ENCODE data around the gene TPP2. TPM values are rescaled to one million over a fixed set of nuclear protein-coding genes. Genes with fewer than 3 reads are reported as not detected.
A peak's percentile ranks its signal among the peaks of the same experiment; 100 is the strongest.

The TPP2 gene
- total and polyA plus RNA-seq, 9 of the 15 experiments (the other 6 are each of a cell fraction or from before 2014, with no cell fraction given): 18.8 to 87.7 (median 55.9) TPM

GRCh38 chr13:102582256-102582655, 14.5 kb upstream of the TPP2 start (continued):
- no peak for TF ChIP-seq MEF2D (tag; conservative IDR thresholded peaks at IDR 0.05; ENCODE audit: low read depth)
- no peak for TF ChIP-seq HSF4 (CRISPR knock-in tag; IDR thresholded peaks at IDR 0.05; ENCODE audit: borderline replicate concordance)
- no peak for TF ChIP-seq TCF15 (CRISPR knock-in tag; IDR thresholded peaks at IDR 0.05)
- no peak for TF ChIP-seq CAMTA2 (CRISPR knock-in tag; conservative IDR thresholded peaks at IDR 0.05)
- TF ChIP-seq ZNF740 (CRISPR knock-in tag; IDR thresholded peaks at IDR 0.05): no peak
- TF ChIP-seq ZNF740 (tag; IDR thresholded peaks at IDR 0.05): no peak
- no peak for TF ChIP-seq EP300 (IDR thresholded peaks at IDR 0.05; ENCODE audit: low read length)
- TF ChIP-seq BRCA1 (IDR thresholded peaks at IDR 0.05): no peak
- no peak for TF ChIP-seq BRCA1 (CRISPR knock-in tag; IDR thresholded peaks at IDR 0.05)

GRCh38 chr13:102584434-102584833, 12.4 kb upstream of the TPP2 start:
- Histone ChIP-seq H3K4me2 (ENCODE audit: insufficient read depth, low read length) (no peak overlapping the region), H3K9me3 (replicated peaks; ENCODE audit: control insufficient read depth, insufficient read depth, low read depth, low read length) (no peaks in the 10 kb centered on the region), H3K79me2 (ENCODE audit: control insufficient read depth, insufficient read depth, low read length) (no peaks in the 10 kb centered on the region), H3K4me1 (replicated peaks in 1 of 2; ENCODE audit: control insufficient read depth in 2 of 2, insufficient read depth in 2 of 2, low read length in 2 of 2) (peaks cover 0 to 12% of the 10 kb centered on the region in 2 experiments; a peak in 2 of 5 replicates), H4K20me1 (replicated peaks; ENCODE audit: control insufficient read depth, insufficient read depth, low read length) (no peaks in the 10 kb centered on the region), H3K9ac (ENCODE audit: insufficient read depth in 1 of 2, low read depth in 2 of 2, low read length in 2 of 2) (no peak overlapping the region), H2AFZ (ENCODE audit: low read depth, low read length) (peak overlapping the region; percentile 88), H3K36me3 (ENCODE audit: control insufficient read depth, insufficient read depth, low read length) (no peaks in the 10 kb centered on the region), H3K4me3 (no peak overlapping the region), H3K27me3 (ENCODE audit: control insufficient read depth in 2 of 2, insufficient read depth in 2 of 2, low read length in 2 of 2) (no peaks in the 10 kb centered on the region), H3K27ac (ENCODE audit: extremely low read depth, low read depth, low read length) (no peak overlapping the region), H3K9me1 (ENCODE audit: control insufficient read depth, insufficient read depth, low read length) (no peaks in the 10 kb centered on the region)
- ATAC-seq: peak; percentile 68
- 0% methylated on average over 3 of the region's 3 CpGs for WGBS (ENCODE audit: insufficient coverage, low coverage, missing lambda C conversion rate)
- intact Hi-C loops (cut with micrococcal nuclease) (no loop called here), in situ Hi-C loops (cut with MboI) (loop anchor here (10.0 kb wide), 1 partner anchor 120 kb away; no protein-coding TSS in a partner anchor)
- DNase-seq (ENCODE audit: extremely low read depth in 1 of 4, low spot score in 3 of 4): peak in 1 of 4 experiments; percentile 27
- POLR2A ChIA-PET: interaction anchor here (1.1 kb wide), 1 partner anchor 13 kb away, joined by 3 read pairs; the partner anchor contains the start of gene TPP2
- CTCF ChIA-PET (ENCODE audit: low intra/inter-chr PET ratio): no interaction called here
- no peak for FAIRE-seq
- BruUV-seq (replicated peaks): no TSS peak
- TF ChIP-seq ZNF23 (CRISPR knock-in tag; IDR thresholded peaks at IDR 0.05) (no peak), GTF2E2 (tag; IDR thresholded peaks at IDR 0.05) (no peak), CREB3L1 (IDR thresholded peaks at IDR 0.05; ENCODE audit: borderline replicate concordance, low read depth) (no peak), CBX3 (IDR thresholded peaks at IDR 0.05; ENCODE audit: borderline replicate concordance in 1 of 2, low read length in 2 of 2) (no peak), NR2C2 (CRISPR knock-in tag; IDR thresholded peaks at IDR 0.05) (no peak), NR2C2 (tag; IDR thresholded peaks at IDR 0.05) (peak; percentile 48; the same call in 1 of the 2 replicates), E2F4 (CRISPR knock-in tag; IDR thresholded peaks at IDR 0.05; ENCODE audit: low read depth) (no peak), ZNF316 (IDR thresholded peaks at IDR 0.05) (no peak), CEBPB (tag; IDR thresholded peaks at IDR 0.05) (peak; percentile 59), SIN3A (IDR thresholded peaks at IDR 0.05; ENCODE audit: borderline replicate concordance in 2 of 2, control insufficient read depth in 1 of 2, low read depth in 2 of 2, low read length in 2 of 2) (no peak), NUFIP1 (IDR thresholded peaks at IDR 0.05; ENCODE audit: partially characterized antibody) (no peak)

Data from K562 (cell line).